Lower leg skin (tissue), 4 donors: Measurements from ENCODE around the gene MCM7. TPM values are rescaled to one million over a fixed set of nuclear protein-coding genes. Genes with fewer than 3 reads are reported as not detected.

Experiments
- DNase-seq, 2 donors: peaks; one replicate each; pipeline ENCODE4 v3.0.0-alpha.2; 2019; ENCODE audit warnings: low spot score in 2 of 2
- H3K4me3 ChIP-seq: fragments of 200-600 bp; sonication (generic); 2 replicates; pipeline ENCODE4 v1.5.1; 2017; ENCODE audit warnings: mild to moderate bottlenecking, low read depth; ENCODE audit not compliant: poor library complexity, severe bottlenecking
- CTCF ChIP-seq, 3 donors: fragments of 450-650 bp; IDR thresholded peaks; one replicate each; pipeline ENCODE4 v1.5.1; 2016; ENCODE audit warnings: antibody characterized with exemption in 3 of 3, mild to moderate bottlenecking in 3 of 3, moderate library complexity in 2 of 3
- POLR2A ChIP-seq, 2 donors: fragments of 450-650 bp; IDR thresholded peaks; one replicate each; pipeline ENCODE4 v1.6.1; 2016 to 2017; ENCODE audit warnings: antibody characterized with exemption in 2 of 2, mild to moderate bottlenecking in 1 of 2, moderate library complexity in 1 of 2
- WGBS, 2 donors: methylation state at CpG; one replicate each; pipeline ENCODE4 v1.1.5; 2018; 5-methylcytosine and 5-hydroxymethylcytosine counted together
- intact Hi-C: fragments of 100-400 bp; cut with DNase I; formaldehyde crosslinking; loops from one replicate; pipeline ENCODE4 v1.15.0; 2023; ENCODE audit warnings: low total_unique reads
- total RNA-seq, 4 donors: library from RNA; depleted of rRNA; stranded (reverse); fragments of >200 nt; gene quantifications; one replicate each; pipeline ENCODE4 v1.1.0, GENCODE V29; 2016

MCM7 gene
- total RNA-seq, 4 donors from 2014 or later = 41.5 to 52.2 (median 50.4) TPM

DNA sequence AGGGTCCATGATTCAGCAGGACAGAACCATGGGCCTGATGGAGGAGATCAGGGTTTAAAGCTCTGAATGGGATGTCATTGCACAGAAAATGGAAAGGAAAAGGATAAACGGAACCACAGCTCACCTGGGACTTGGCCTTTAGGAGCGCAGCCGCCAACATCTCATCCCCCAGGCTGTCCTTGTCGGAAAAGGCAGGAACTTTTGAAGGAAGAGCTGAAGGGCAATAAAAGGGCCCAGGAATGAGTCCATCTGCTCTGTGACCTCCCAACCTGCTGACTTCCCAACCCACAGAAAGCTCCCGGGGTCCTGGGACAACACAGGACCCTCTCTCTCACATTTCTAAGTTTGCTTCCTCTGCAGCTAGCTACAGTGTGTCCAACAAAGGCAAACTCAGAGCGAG is 25.8 kb downstream of the MCM7 start:
- intact Hi-C loops = no loop called here
- no peak for DNase-seq
- WGBS, 2 donors = 93 to 97% methylated on average over 6 of the region's 6 CpGs
- TF ChIP-seq CTCF (IDR thresholded peaks at IDR 0.05) (no peak), POLR2A (IDR thresholded peaks at IDR 0.05) (no peak)
- H3K4me3 ChIP-seq = no peak overlapping the region

DNA sequence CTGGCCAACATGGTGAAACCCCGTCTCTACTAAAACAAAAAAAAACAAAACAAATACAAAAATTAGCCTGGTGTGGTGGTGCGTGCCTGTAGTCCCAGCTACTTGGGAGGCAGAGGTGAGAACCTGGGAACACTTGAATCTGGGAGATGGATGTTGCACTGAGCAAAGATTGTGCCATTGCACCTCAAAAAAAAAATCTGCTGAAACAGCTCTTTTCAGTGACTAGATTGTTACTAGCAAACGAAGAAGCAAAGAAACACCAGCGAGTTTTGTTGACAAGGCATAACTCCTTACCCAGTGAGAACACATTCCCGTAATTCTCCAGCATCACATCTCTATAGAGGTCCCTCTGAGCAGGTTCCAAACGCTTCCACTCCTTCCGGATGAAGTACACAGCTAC is 26.4 kb downstream of the MCM7 start:
- WGBS, 2 donors = 92 to 94% methylated on average over 7 of the region's 7 CpGs
- no peak overlapping the region for H3K4me3 ChIP-seq
- no peak for TF ChIP-seq POLR2A (IDR thresholded peaks at IDR 0.05)
- TF ChIP-seq CTCF (IDR thresholded peaks at IDR 0.05) = no peak
- DNase-seq = no peak
- intact Hi-C loops = no loop called here

DNA sequence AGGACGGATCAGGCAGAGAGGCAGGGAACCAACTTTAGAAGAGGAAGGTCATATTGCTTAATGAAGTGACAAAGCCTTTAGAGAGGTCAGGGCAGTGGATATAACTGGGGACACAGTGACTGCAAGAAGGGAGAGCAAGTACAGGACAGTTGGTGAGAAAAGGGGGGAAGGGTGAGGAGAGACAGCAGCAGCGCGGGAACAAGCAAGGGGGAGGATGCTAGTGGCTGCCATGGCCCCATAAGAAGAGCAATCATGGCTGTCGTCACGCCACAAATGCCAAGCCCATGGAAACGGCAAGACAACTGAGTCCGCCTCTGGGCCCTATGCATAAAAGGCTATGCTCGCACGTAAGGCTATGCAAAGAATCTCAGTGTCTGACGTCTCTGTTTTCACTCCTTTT is 28.7 kb downstream of the MCM7 start:
- no peak for DNase-seq
- WGBS, 2 donors = 96 to 98% methylated on average over 10 of the region's 10 CpGs
- intact Hi-C loops = no loop called here
- H3K4me3 ChIP-seq = no peak overlapping the region
- TF ChIP-seq POLR2A (IDR thresholded peaks at IDR 0.05) (no peak), CTCF (IDR thresholded peaks at IDR 0.05) (no peak)

DNA sequence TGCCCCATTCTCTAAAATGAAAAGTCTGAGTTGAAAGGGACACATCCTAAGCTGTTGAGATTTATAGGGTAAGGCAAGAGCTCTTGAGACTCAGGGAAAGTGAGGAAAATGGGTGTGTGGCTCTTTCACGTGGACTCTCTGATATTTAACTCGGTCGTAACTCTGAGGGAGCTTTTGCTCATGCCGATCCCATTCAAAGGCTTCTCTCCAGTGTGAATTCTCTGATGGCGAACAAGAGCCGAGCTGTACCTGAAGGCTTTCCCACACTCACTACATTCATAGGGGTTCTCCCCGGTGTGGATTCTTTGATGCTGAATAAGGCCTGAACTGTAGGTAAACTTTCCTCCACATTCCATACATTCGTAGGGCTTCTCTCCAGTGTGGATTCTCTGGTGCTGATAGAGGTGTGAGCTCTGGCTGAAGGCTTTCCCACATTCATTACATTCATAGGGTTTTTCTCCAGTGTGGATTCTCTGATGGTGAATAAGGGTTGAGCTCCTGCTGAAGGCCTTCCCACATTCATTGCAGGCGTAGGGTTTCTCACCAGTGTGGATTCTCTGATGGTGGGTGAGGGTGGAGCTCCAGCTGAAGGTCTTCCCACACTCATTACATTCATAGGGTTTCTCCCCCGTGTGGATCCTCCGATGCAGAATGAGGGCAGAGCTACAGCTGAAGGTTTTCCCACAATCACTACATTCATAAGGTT is 30.0 kb downstream of the MCM7 start:
- 97 to 99% methylated on average over 11 of the region's 11 CpGs for WGBS, 2 donors
- H3K4me3 ChIP-seq = no peak overlapping the region
- no peak for TF ChIP-seq POLR2A (IDR thresholded peaks at IDR 0.05)
- TF ChIP-seq CTCF (IDR thresholded peaks at IDR 0.05) = no peak
- no peak for DNase-seq
- intact Hi-C loops = no loop called here

DNA sequence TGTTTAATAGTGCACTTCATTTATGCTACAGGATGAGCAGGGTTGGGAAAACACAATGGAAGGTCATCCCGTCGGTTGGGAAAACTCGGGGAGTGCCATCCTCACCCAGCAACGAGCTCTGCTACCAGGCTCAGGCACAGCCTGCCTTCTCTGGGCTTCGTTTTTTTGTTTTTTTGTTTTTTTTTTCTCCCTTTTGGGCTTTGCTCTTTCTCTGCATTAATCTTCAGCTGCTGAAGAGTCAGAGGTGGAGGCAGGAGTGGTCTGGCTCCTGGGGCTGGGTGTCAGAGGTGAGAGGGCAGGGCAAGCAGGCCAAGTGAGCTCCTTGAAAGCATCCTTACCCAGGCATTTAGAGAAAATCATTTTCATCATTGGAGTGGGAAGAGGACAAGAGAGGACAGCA is 31.2 kb downstream of the MCM7 start:
- intact Hi-C loops = no loop called here
- TF ChIP-seq POLR2A (IDR thresholded peaks at IDR 0.05) = no peak
- TF ChIP-seq CTCF (IDR thresholded peaks at IDR 0.05) = no peak
- 97% methylated on average over 5 of the region's 5 CpGs for WGBS, 2 donors

DNA sequence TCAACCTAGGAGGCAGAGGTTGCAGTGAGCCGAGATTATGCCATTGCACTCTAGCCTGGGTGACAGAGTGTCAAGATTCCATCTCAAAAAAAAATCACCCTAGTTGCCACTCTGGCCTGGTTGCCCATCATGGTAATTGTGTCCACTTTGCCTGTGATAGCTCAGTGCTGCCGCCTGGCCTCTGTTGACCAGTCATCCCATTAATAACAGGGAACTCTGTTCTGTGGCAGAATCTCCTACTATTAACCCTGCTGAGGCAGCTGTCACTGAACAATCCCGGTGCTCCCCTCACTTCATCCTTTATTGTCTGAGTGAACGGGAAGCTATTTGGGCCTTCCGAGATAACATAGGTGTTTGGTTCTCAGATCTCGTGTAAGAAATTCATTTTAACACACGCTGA is 34.2 kb downstream of the MCM7 start:
- TF ChIP-seq CTCF (IDR thresholded peaks at IDR 0.05) (no peak), POLR2A (IDR thresholded peaks at IDR 0.05) (no peak)
- intact Hi-C loops = no loop called here

More for the DNA sequence above, 31.2 kb downstream of the MCM7 start:
- H3K4me3 ChIP-seq = no peak overlapping the region
- no peak for DNase-seq

More for the DNA sequence above, 34.2 kb downstream of the MCM7 start:
- H3K4me3 ChIP-seq = no peak overlapping the region
- whole genome bisulfite sequencing, 2 donors = 90 to 96% methylated on average over 7 of the region's 7 CpGs
- DNase-seq = no peak
